Activated gamma-delta T cell (primary cell): Measurements from ENCODE around the gene FAM117A.
"Not testable (repeated sequence)": the region's sequence is repeated elsewhere in the genome, so short reads cannot be mapped to it uniquely, and the experiment has no call there.

Experiments
- DNase-seq: peaks from one replicate; lab custom pipeline; 2025; lab: John Stamatoyannopoulos, UW

The FAM117A gene

GRCh38 chr17:49677933-49678847 is 85.7 kb downstream of the FAM117A start, which contains the start of gene SPOP:
Gene SPOP, minus strand, starts transcription at chr17:49678097. Its CDS starts 55,287 bp downstream, at chr17:49622810.
- DNase-seq: peak; percentile 97

DNA sequence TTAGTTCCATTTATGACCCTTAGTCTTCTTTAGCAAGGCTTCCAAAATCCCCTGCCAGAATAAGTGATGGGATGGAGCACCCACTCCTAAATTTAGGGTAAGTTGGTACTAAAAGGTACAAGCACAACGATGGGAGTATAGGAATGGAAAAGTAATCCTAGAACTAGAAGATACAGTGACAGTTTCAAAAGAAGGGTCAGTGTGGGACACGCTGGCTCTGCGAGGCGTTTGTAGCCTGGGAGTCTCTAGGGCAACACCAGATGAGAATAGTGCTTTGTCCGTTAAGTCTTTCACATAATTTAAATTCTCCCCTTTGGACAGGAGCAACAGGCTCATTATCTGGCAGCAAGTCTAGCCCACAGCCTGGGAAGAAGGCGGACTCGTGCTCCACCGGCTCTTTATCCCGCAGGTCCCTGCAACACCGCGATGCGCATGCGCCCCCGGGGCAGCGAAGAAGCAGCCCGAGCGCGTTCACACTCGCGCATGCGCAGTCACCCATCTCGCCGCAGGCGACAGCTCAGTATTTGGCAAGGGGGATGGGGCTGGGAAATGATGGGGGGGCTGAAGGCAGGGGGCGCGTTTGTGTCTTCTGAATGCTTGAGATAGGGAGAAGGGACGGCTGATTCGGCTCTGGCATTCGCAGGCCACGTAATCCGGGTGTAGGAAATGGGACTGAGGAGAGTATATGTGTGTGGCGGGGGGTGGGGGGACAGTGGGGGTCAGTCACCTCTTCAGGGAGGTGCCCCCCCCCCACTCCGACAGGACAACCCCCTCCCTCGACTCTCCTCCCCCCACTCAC is 86.6 kb downstream of the FAM117A start:
- DNase-seq: peak; percentile 95

DNA sequence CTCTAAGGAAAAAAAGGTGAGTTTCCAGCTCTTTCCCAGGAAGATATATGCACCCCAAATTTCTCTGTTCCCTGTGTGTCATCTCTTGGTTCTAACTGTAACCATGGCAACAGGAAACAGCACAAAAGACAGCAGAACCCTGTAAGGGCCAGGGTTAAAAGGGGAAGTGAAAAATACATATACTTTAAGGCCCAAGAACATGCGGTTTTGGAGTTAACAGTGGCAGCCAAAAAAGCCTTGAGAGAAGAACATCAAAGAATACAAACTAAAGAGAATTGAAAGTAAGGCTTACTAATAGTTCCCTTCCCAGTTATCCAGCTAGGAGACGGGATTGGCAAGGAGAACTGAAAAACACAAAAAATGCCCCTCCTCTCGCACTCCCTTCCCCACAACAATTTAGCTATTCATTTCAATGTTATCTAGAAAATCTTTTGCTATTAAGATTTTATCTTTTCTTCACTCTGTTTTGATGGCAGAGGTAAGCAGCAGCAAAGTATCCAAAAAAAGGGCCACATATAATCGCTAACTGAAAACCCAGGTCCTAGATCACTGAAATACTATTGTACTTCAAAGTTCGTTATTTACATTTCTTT is 87.6 kb downstream of the FAM117A start:
- no peak for DNase-seq

DNA sequence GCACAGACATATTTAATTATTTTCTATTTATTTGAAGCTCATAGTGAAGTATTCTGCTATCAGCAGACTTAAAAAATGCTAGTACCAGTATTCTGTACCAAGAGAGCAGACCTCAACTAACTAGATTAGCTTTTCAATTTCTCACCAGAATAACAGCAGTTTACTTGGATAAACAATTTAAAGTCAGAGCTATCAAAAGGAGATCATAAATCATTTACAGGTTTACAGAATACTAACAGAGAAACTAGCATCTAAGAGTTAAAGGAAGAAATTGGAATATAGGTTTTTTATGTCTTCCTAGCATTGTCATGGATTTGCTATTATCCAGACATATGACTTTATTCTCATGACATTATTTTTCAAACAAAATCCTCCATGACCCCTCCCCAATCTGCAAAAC is 89.4 kb downstream of the FAM117A start:
- no peak for DNase-seq

DNA sequence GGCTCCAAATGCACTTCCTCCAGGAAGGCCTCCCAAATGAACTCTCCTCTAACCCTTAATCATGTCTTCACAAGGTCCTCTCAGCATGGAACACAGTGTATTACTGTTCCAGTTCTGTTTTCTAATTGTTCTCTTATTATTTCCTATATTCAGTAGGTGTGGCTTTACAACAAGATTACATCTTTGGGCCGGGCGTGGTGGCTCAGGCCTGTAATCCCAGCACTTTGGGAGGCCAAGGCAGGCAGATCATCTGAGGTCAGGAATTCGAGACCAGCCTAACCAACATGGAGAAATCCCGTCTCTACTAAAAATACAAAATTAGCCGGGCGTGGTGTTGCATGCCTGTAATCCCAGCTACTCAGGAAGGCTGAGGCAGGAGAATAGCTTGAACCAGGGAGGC is 90.3 kb downstream of the FAM117A start:
- not testable (repeated sequence) for DNase-seq

- DNase-seq: no peak
These were observed 93.3 kb downstream of the FAM117A start for GRCh38 chr17:49670641-49671040.

DNA sequence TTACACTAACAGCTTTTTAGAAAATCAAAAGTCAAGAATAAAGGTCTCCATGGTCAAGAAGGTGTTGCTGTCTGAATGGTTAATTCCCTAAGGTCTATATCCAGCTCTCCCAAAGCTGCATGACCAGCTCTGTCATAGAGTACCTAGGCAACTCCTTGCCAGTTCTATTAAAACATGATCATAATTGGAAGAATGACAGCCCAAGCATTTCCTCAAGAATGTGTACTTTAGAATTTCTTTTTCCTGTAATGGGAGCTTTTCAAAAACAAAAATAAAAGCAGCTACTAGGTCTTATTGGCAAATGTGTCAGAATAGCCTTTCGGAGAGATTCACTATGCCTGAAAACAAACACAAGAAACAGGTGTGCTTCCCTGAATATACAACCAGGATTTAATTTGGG is 93.9 kb downstream of the FAM117A start:
- no peak for DNase-seq

DNA sequence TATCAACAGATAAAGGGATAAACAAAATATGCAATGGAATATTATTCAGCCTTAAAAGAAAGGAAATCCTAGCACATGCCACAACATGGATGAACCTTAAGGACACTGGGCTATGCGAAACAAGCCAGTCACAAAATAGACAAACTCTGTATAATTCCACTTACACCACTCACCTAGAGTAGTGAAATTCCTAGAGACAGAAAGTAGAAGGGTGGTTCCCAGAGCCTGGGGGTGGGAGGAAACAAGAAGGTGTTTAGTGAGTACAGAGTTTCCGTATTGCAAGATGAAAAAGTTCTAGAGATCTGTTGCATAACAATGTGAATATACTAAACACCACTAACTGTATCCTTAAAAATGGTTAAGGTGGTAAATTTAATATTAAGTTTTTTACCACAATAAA is 96.1 kb downstream of the FAM117A start:
- no peak for DNase-seq

- DNase-seq: no peak
These were observed 99.2 kb downstream of the FAM117A start for GRCh38 chr17:49664706-49665211.
